Measurements from ENCODE around the gene CARF. TPM values are rescaled to one million over a fixed set of nuclear protein-coding genes. Genes with fewer than 3 reads are reported as not detected.

Gene CARF
- total RNA-seq, result 8.1 TPM
- long read RNA-seq, full-length matches to known transcripts, result 4 of 9 reads
- long read RNA-seq, partial matches to known transcripts, result 0 of 9 reads
- long read RNA-seq, other reads (novel, unspliced or antisense), result 5 of 9 reads

DNA sequence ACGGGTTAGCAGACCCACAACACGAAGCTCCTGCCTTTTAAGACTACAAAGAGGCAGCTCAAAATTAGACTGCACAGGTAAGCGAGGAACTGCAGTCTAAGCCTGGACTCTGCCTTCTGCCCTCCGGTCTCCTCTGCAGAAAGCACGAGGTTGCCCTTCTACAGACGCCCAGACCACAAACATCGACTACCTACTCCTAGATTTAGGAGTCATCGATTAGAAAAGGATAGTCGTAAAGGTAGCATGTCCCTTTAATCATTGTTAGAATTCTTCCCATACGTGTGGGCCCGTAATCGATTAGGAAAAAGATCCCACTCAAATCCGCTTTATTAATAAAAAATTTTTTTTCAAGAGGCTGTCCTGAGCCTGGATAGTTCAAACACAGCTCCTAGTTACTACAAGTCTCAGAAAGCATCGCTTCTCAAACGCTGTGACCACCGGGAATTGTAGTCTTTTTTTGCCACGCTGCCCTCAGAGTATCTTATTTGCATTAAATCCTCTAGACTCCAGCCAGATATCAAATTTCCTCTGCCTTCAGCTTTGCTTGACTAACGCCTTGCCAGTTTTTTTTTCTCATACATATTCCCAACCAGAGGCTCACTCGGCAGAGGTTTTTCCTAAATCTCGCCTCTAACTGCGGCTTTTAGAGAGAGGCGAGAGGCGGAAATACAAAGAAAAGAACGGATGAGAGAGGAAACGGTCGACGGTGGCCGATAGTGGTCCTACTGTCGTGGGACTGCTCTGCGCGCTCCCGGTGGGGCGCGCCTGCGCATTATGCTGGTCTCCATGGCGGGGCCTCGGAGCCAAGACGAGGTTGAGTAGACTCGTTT, at the start of gene CARF, which contains the start of gene WDR12:
Gene CARF, plus strand, starts transcription at position 764 of the 830 bp plus-strand sequence. CDS start 29,628 bp downstream, outside the sequence.
Gene WDR12, minus strand, starts transcription at position 162 of the 830 bp plus-strand sequence. CDS start 197 bp downstream, outside the sequence.
- no peaks in the 10 kb centered on the region for H3K9me3 ChIP-seq (replicated peaks)
- no peaks in the 10 kb centered on the region for H3K27me3 ChIP-seq (ENCODE audit: low read depth)
- peaks cover 43% of the 10 kb centered on the region for H3K4me1 ChIP-seq
- peaks cover 1% of the 10 kb centered on the region for H3K36me3 ChIP-seq
- intact Hi-C loops (cut with micrococcal nuclease), result no loop called here
- peak within 1 kb of the TSS; percentile 82 for H3K4me3 ChIP-seq
- DNase-seq, result peak; percentile 94
- peak within 1 kb of the TSS; percentile 89 for H3K27ac ChIP-seq (replicated peaks)
- TF ChIP-seq CTCF (IDR thresholded peaks at IDR 0.05; ENCODE audit: borderline replicate concordance), result no peak

DNA sequence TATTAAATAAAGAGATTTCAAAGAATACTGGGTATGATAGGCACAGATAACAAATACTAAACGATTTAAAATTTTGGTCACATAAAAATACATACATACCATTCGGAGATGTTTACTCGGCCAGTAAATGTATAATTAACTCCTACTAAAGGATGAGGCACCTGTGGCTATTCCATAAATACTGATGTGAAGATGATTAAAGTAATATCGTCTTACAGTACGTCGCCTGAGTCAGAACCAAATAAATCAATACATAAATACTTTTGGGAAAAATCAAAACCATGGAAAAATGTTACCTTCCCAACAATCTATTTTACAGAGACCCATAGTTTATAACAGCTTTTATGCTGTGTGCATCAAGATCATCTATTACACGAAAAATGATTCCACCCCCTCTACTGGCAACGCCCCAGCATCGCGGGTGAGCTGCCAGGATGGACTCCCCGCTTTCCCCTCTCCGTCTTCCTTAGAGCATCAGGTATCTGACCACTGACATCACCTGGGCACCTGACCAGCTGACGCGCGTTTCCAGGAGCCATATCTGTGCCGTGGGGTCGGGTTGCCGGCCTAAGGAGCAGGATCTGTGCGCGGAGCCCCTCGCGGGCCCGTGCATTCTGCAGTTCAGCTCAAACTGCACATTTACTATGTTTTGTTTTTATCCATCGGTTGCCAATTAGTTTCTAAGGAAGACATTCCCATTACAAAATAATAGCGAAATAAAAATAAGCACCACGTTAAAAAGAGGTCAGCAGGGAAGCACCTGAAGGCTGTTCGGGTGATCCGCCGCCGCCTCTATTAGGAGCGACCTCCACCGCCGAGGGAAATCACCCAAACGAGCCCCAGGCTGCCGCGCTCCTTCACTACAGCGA, 41.4 kb upstream of the CARF start:
- Histone ChIP-seq H3K27me3 (ENCODE audit: low read depth) (no peaks in the 10 kb centered on the region), H3K4me1 (peaks cover 25% of the 10 kb centered on the region), H3K4me3 (peak overlapping the region; percentile 94), H3K9me3 (replicated peaks) (no peaks in the 10 kb centered on the region), H3K27ac (replicated peaks) (peak overlapping the region; percentile 79), H3K36me3 (no peaks in the 10 kb centered on the region)
- peak; percentile 51 for DNase-seq
- TF ChIP-seq CTCF (IDR thresholded peaks at IDR 0.05; ENCODE audit: borderline replicate concordance), result peak; percentile 48
- intact Hi-C loops (cut with micrococcal nuclease), result no loop called here

DNA sequence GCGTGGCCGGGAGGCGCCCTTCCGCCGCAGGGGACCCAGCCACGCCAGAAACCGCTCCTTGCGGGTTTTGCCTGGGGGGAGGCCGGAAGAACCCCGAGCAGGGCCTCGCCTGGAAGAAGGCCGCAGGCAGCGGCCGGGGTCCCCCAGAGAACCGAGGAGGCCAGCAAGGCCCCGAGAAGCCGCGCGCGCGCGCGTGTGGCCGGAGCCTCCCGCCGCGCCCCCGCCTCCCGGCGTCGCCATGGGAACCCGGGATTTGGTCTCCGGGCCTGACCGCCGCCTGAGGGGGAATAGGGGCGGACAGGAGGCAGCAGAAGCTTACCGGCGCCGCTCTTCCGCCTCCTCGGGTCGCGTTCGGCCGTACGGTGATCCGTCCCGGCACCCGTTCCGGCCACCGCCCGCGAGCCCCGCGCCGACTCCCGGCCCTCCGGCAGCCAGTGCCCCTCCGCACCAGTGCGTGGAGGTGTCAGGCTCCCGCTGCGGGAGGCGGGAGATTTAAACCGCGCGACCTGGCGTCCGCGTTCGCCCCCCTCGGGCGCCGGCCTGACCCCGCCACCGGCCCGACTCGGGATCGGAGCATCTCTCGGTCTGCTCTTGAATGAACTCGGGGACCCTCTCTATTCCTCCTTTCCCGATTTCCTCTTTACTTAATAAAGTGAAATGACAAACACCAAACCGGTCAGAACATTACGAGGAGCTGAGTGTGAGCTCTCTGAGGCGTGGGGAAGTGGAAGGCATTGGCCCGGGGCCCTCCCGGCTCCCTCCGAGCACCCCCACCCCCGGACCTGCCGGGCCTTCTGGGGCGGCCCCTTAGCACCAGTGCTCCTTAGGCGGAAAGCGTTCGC, 40.6 kb upstream of the CARF start, which contains the start of gene ICA1L:
Gene ICA1L, minus strand, starts transcription at position 467 of the 842 bp plus-strand sequence. CDS start 42,757 bp downstream, outside the sequence.
- peak; percentile 70 for DNase-seq
- Histone ChIP-seq H3K27ac (replicated peaks) (peak within 1 kb of the TSS; percentile 79), H3K36me3 (no peaks in the 10 kb centered on the region), H3K27me3 (ENCODE audit: low read depth) (no peaks in the 10 kb centered on the region), H3K4me1 (peaks cover 25% of the 10 kb centered on the region), H3K4me3 (peak within 1 kb of the TSS; percentile 94), H3K9me3 (replicated peaks) (no peaks in the 10 kb centered on the region)
- intact Hi-C loops (cut with micrococcal nuclease), result no loop called here
- TF ChIP-seq CTCF (IDR thresholded peaks at IDR 0.05; ENCODE audit: borderline replicate concordance), result no peak

DNA sequence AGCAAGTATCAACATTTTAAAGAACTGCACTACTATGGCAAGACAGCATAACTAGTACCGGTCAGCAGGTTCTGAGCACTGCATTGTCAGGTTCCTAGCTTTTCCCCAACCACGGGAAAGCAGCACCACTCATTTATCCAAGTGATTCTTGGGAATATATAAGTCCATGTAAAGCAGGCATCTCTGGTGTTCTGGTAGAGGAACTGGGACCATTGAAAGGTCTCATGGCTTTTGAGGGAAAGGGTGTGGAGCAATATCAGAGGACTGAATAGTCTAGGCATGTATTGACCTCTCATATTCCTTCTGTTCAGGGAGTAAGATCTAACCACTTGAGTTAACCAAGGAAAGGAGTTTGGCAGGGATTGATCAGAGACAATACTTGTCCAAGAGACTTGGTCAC, 34.4 kb upstream of the CARF start:
- no peak overlapping the region for H3K4me3 ChIP-seq
- H3K27me3 ChIP-seq (ENCODE audit: low read depth), result no peaks in the 10 kb centered on the region
- no peak for TF ChIP-seq CTCF (IDR thresholded peaks at IDR 0.05; ENCODE audit: borderline replicate concordance)
- H3K36me3 ChIP-seq, result peaks cover 23% of the 10 kb centered on the region
- intact Hi-C loops (cut with micrococcal nuclease), result no loop called here
- H3K27ac ChIP-seq (replicated peaks), result no peak overlapping the region
- H3K4me1 ChIP-seq, result no peaks in the 10 kb centered on the region
- DNase-seq, result no peak
- H3K9me3 ChIP-seq (replicated peaks), result no peaks in the 10 kb centered on the region
